ENCODE results near the gene FAM47E. TPM values are rescaled to one million over a fixed set of nuclear protein-coding genes. Genes with fewer than 3 reads are reported as not detected.

Gene FAM47E
- total RNA-seq, 1 experiment from 2014 or later, result 2.0 TPM

DNA sequence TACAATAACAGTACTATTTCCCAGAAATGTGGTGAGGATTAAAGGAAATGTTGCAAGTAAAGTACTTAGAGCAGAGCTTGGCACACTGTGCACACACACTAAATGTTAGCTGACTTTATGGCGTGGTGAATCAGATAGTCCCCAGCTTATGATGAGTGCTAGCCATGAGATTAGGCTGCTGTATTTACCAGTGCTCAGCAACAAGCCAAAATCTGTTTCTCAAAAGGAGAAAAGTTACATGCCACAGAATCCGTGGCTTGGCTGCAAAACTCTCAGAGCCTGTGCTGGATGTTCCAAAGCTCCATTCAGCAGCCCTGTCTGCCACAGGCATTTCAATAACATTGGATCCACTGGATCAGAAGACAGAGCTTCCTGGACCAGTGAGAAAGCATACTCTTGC lies 42.3 kb downstream of the FAM47E start:
- no CpG with 5 or more reads among the region's 2 CpGs for WGBS (ENCODE audit: extremely low coverage, insufficient read length, low lambda C conversion rate)

More for the DNA sequence above, 42.3 kb downstream of the FAM47E start:
- no peaks in the 10 kb centered on the region for H3K79me2 ChIP-seq (ENCODE audit: insufficient read depth, low read length)
- no peak overlapping the region for H2BK5ac ChIP-seq (ENCODE audit: insufficient read length, low read length)
- no peak overlapping the region for H3K56ac ChIP-seq (ENCODE audit: insufficient read length, low read depth, low read length)
- H3K27ac Mint-ChIP-seq, result no peak overlapping the region
- H3K79me1 ChIP-seq (ENCODE audit: insufficient read depth, low read depth, low read length, poor library complexity, severe bottlenecking), result no peaks in the 10 kb centered on the region
- no peak overlapping the region for H2BK12ac ChIP-seq (ENCODE audit: insufficient read length, low read depth, low read length)
- H3K9me3 Mint-ChIP-seq, result peaks cover 11 to 22% of the 10 kb centered on the region in 2 experiments
- no peak overlapping the region for H3K4me2 ChIP-seq (ENCODE audit: insufficient read depth, insufficient read length, low read length)
- no peak overlapping the region for H2AK5ac ChIP-seq (ENCODE audit: insufficient read length, low read length)
- H3K27me3 Mint-ChIP-seq (ENCODE audit: low read depth), result peaks cover 5% of the 10 kb centered on the region
- no peak overlapping the region for H3T11ph ChIP-seq (ENCODE audit: low read length)
- no peak for DNase-seq
- no peak overlapping the region for H3K4me3 Mint-ChIP-seq
- no peak overlapping the region for H3K18ac ChIP-seq (ENCODE audit: insufficient read length, low read depth, low read length)
- peaks cover 1 to 10% (median 4%) of the 10 kb centered on the region in 3 experiments; a peak in 5 of 7 replicates for H3K36me3 Mint-ChIP-seq (ENCODE audit: insufficient read depth in 1 of 3, low read depth in 3 of 3)
- H4K91ac ChIP-seq (ENCODE audit: insufficient read length, low read depth, low read length), result no peak overlapping the region
- TF ChIP-seq, protein P1, sequence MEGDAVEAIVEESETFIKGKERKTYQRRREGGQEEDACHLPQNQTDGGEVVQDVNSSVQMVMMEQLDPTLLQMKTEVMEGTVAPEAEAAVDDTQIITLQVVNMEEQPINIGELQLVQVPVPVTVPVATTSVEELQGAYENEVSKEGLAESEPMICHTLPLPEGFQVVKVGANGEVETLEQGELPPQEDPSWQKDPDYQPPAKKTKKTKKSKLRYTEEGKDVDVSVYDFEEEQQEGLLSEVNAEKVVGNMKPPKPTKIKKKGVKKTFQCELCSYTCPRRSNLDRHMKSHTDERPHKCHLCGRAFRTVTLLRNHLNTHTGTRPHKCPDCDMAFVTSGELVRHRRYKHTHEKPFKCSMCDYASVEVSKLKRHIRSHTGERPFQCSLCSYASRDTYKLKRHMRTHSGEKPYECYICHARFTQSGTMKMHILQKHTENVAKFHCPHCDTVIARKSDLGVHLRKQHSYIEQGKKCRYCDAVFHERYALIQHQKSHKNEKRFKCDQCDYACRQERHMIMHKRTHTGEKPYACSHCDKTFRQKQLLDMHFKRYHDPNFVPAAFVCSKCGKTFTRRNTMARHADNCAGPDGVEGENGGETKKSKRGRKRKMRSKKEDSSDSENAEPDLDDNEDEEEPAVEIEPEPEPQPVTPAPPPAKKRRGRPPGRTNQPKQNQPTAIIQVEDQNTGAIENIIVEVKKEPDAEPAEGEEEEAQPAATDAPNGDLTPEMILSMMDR (conservative IDR thresholded peaks at IDR 0.05), result no peak
- H3K14ac ChIP-seq (ENCODE audit: insufficient read depth, low read length), result no peak overlapping the region
- H2BK15ac ChIP-seq (ENCODE audit: low read depth, low read length), result no peak overlapping the region
- no peaks in the 10 kb centered on the region for H3K4me1 ChIP-seq (ENCODE audit: insufficient read depth, low read length)
- H3K23me2 ChIP-seq (ENCODE audit: insufficient read length, low read depth, low read length, poor library complexity, severe bottlenecking), result no peaks in the 10 kb centered on the region
- no peaks in the 10 kb centered on the region for H3K4me1 Mint-ChIP-seq
- no peak overlapping the region for H4K5ac ChIP-seq (ENCODE audit: insufficient read length, low read depth, low read length)
- no peak overlapping the region for H2BK120ac ChIP-seq (ENCODE audit: low read depth, low read length, poor library complexity, severe bottlenecking)
- H3K23ac ChIP-seq (ENCODE audit: insufficient read length, low read depth, low read length), result no peak overlapping the region
- peaks cover 4% of the 10 kb centered on the region for H3K9me3 ChIP-seq (ENCODE audit: control insufficient read depth, low read depth, low read length)
- no peak overlapping the region for H4K8ac ChIP-seq (replicated peaks; ENCODE audit: insufficient read length, low read depth, low read length)
- no peaks in the 10 kb centered on the region for H4K20me1 ChIP-seq (ENCODE audit: control insufficient read depth, insufficient read depth, insufficient read length)
- H3K4ac ChIP-seq (ENCODE audit: low read depth, low read length), result no peak overlapping the region
- H3K9ac ChIP-seq (ENCODE audit: extremely low read depth, insufficient read length, low read length), result no peak overlapping the region
- H2AFZ ChIP-seq (ENCODE audit: low read length), result no peak overlapping the region
- H2BK20ac ChIP-seq (ENCODE audit: low read depth, low read length, poor library complexity, severe bottlenecking), result no peak overlapping the region
- H3K27ac ChIP-seq (ENCODE audit: insufficient read length, low read depth, low read length), result no peak overlapping the region
- no peaks in the 10 kb centered on the region for H3K27me3 ChIP-seq (ENCODE audit: insufficient read depth, low read length)

Data from H9 (cell line).